Keratinocyte (primary cell): ENCODE data around the gene TPRN. TPM values are rescaled to one million over a fixed set of nuclear protein-coding genes. Genes with fewer than 3 reads are reported as not detected.
A peak's percentile ranks its signal among the peaks of the same experiment; 100 is the strongest.

Experiments used
- DNase-seq: peaks from one replicate; pipeline ENCODE4 v3.0.0-alpha.2; 2011; ENCODE audit warnings: low read depth, missing footprints, low spot score
- FAIRE-seq: peaks from 2 replicates; lab custom pipeline; 2011; peaks lifted over from hg19 to GRCh38; lab: Jason Lieb, UNC
- H2AFZ ChIP-seq: 2 replicates; pipeline ENCODE4 v1.6.0; 2012; ENCODE audit warnings: low read length, control low read depth, inconsistent platforms; ENCODE audit not compliant: control insufficient read depth
- H3K27ac ChIP-seq: 2 replicates; pipeline ENCODE4 v1.5.1; 2011; ENCODE audit warnings: low read length; ENCODE audit not compliant: control insufficient read depth, insufficient read depth
- H3K27me3 ChIP-seq: 3 replicates; pipeline ENCODE4 v1.6.0; 2011; ENCODE audit warnings: low read length; ENCODE audit not compliant: control insufficient read depth, insufficient read depth; ENCODE audit errors: extremely low read depth
- H3K36me3 ChIP-seq, 2 experiments: 2 replicates in 1 of 2; 3 replicates in 1 of 2; pipeline ENCODE4 v1.5.1; 2011; ENCODE audit warnings: low read length in 2 of 2, mild to moderate bottlenecking in 1 of 2; ENCODE audit not compliant: control insufficient read depth in 2 of 2, insufficient read depth in 2 of 2; ENCODE audit errors: extremely low read depth in 1 of 2
- H3K4me1 ChIP-seq: 3 replicates; pipeline ENCODE4 v1.5.1; 2011; ENCODE audit warnings: low read length; ENCODE audit not compliant: control insufficient read depth, insufficient read depth; ENCODE audit errors: extremely low read depth
- H3K4me2 ChIP-seq: 3 replicates; pipeline ENCODE4 v1.6.0; 2011; ENCODE audit warnings: low read depth, low read length; ENCODE audit not compliant: control insufficient read depth, insufficient read depth; ENCODE audit errors: extremely low read depth
- H3K4me3 ChIP-seq, 3 experiments: fragments of 200-600 bp in 1 of 3; sonication (generic) in 1 of 3; 2 replicates in 2 of 3; 3 replicates in 1 of 3; pipeline ENCODE4 v1.5.1; 2011 to 2016; ENCODE audit warnings: low read length in 3 of 3, mild to moderate bottlenecking in 3 of 3, control low read depth in 2 of 3, inconsistent platforms in 1 of 3, low read depth in 1 of 3, mixed read lengths in 1 of 3, mixed run types in 1 of 3, moderate library complexity in 1 of 3; ENCODE audit not compliant: control insufficient read depth in 2 of 3, insufficient read depth in 2 of 3; ENCODE audit errors: extremely low read depth in 1 of 3
- H3K79me2 ChIP-seq: 2 replicates; pipeline ENCODE4 v1.6.0; 2012; ENCODE audit warnings: low read length; ENCODE audit not compliant: control insufficient read depth, insufficient read depth
- H3K9ac ChIP-seq: 3 replicates; pipeline ENCODE4 v1.6.0; 2011; ENCODE audit warnings: low read length; ENCODE audit not compliant: control insufficient read depth, insufficient read depth; ENCODE audit errors: extremely low read depth
- H3K9me1 ChIP-seq: 3 replicates; pipeline ENCODE4 v1.6.0; 2011; ENCODE audit warnings: low read length; ENCODE audit not compliant: control insufficient read depth, insufficient read depth; ENCODE audit errors: extremely low read depth
- H3K9me3 ChIP-seq: 2 replicates; pipeline ENCODE4 v1.5.1; 2012; ENCODE audit warnings: low read depth, low read length; ENCODE audit not compliant: control insufficient read depth
- H4K20me1 ChIP-seq: 3 replicates; pipeline ENCODE4 v1.6.0; 2011; ENCODE audit warnings: low read length; ENCODE audit not compliant: control insufficient read depth, insufficient read depth; ENCODE audit errors: extremely low read depth
- CTCF ChIP-seq, 3 experiments: IDR thresholded peaks in 1 of 3; conservative IDR thresholded peaks in 1 of 3; optimal IDR thresholded peaks in 1 of 3; 2 replicates in 2 of 3; 3 replicates in 1 of 3; pipeline versions ENCODE3 to v1.5.1; 2011; ENCODE audit warnings: low read length in 3 of 3, mild to moderate bottlenecking in 3 of 3, moderate library complexity in 2 of 3, control low read depth in 1 of 3, inconsistent platforms in 1 of 3; ENCODE audit not compliant: insufficient read depth in 2 of 3; ENCODE audit errors: extremely low read depth in 1 of 3
- EZH2 ChIP-seq: IDR thresholded peaks from one replicate; pipeline ENCODE4 v1.6.1; 2012; ENCODE audit warnings: inconsistent platforms, mild to moderate bottlenecking, low read length, moderate library complexity
- dilution Hi-C: fragments of 300-500 bp; cut with MboI; formaldehyde crosslinking; loops from one replicate; pipeline ENCODE4 v1.7.0; 2020; ENCODE audit warnings: low sequenced_read_pairs; ENCODE audit not compliant: extremely low pct_ligation_motif_present
- polyA plus RNA-seq, 5 experiments: library from polyadenylated mRNA; depleted of rRNA in 3 of 5; stranded (reverse) in 3 of 5; stranded (forward) in 1 of 5; unstranded in 1 of 5; fragments of >200 nt; gene quantifications; 1 replicate in 1 of 5; 2 replicates in 3 of 5; 3 replicates in 1 of 5; pipeline versions ENCODE4 v1.2.1 to v1.2.3, GENCODE V29; 2011 to 2012; ENCODE audit warnings: missing spikeins in 2 of 5, low read depth in 1 of 5, low replicate concordance in 1 of 5

TPRN gene
- polyA plus RNA-seq, 1 donor (not counting 4 experiments of a cell fraction or from before 2014, with no cell fraction given): 1.1 TPM

GRCh38 chr9:137198902-137199283, 1.6 kb downstream of the TPRN start:
- Histone ChIP-seq H3K36me3 (no peaks in the 10 kb centered on the region), H3K4me1 (peaks cover 38% of the 10 kb centered on the region), H3K27ac (no peak overlapping the region), H3K27me3 (no peaks in the 10 kb centered on the region), H3K4me3 (no peak overlapping the region), H3K9me1 (peaks cover 3% of the 10 kb centered on the region), H3K4me2 (peak overlapping the region; percentile 27), H2AFZ (no peak overlapping the region), H3K9me3 (no peaks in the 10 kb centered on the region), H3K79me2 (peaks cover 18% of the 10 kb centered on the region), H4K20me1 (peaks cover 7% of the 10 kb centered on the region), H3K9ac (no peak overlapping the region)
- no peak for TF ChIP-seq CTCF (optimal IDR thresholded peaks at IDR 0.05 in 1 of 3, IDR thresholded peaks at IDR 0.05 in 1 of 3, conservative IDR thresholded peaks at IDR 0.05 in 1 of 3; ENCODE audit: extremely low read depth in 1 of 3, insufficient read depth in 2 of 3, low read length in 3 of 3)
- TF ChIP-seq EZH2: no peak
- DNase-seq: no peak
- dilution Hi-C loops: no loop called here
- FAIRE-seq: no peak

GRCh38 chr9:137198051-137198901, 2.3 kb downstream of the TPRN start:
- Histone ChIP-seq H3K4me1 (peaks cover 38% of the 10 kb centered on the region), H3K79me2 (peaks cover 13% of the 10 kb centered on the region), H4K20me1 (peaks cover 7% of the 10 kb centered on the region), H3K36me3 (no peaks in the 10 kb centered on the region), H3K9ac (no peak overlapping the region), H3K4me3 (no peak overlapping the region), H3K9me1 (peaks cover 3% of the 10 kb centered on the region), H3K27me3 (peaks cover 2% of the 10 kb centered on the region), H2AFZ (no peak overlapping the region), H3K4me2 (peak overlapping the region; percentile 20), H3K27ac (no peak overlapping the region), H3K9me3 (no peaks in the 10 kb centered on the region)
- FAIRE-seq (no peak), DNase-seq (no peak)
- TF ChIP-seq EZH2 (no peak), CTCF (optimal IDR thresholded peaks at IDR 0.05 in 1 of 3, IDR thresholded peaks at IDR 0.05 in 1 of 3, conservative IDR thresholded peaks at IDR 0.05 in 1 of 3; ENCODE audit: extremely low read depth in 1 of 3, insufficient read depth in 2 of 3, low read length in 3 of 3) (no peak)
- dilution Hi-C loops: no loop called here
